Neuronal stem cell (in vitro differentiated cells): ENCODE data around the gene SEMA3G.

Experiments
- DNase-seq: peaks from one replicate; pipeline ENCODE4 v3.0.0-alpha.2; 2013; ENCODE audit warnings: low spot score
- H2AFZ ChIP-seq: one replicate; pipeline ENCODE4 v1.6.1; 2013; ENCODE audit warnings: mild to moderate bottlenecking, low read length, inconsistent platforms
- H2AK5ac ChIP-seq: 2 replicates; pipeline ENCODE4 v1.6.1; 2013; ENCODE audit warnings: low read depth, mild to moderate bottlenecking, inconsistent platforms, low read length, moderate library complexity, mixed read lengths
- H2BK120ac ChIP-seq: 2 replicates; pipeline ENCODE4 v1.6.1; 2013; ENCODE audit warnings: low read depth, mild to moderate bottlenecking, inconsistent platforms, low read length, moderate library complexity, mixed read lengths
- H2BK12ac ChIP-seq: one replicate; pipeline ENCODE4 v1.6.1; 2013; ENCODE audit warnings: low read length, inconsistent platforms
- H2BK15ac ChIP-seq: 2 replicates; pipeline ENCODE4 v1.6.1; 2013; ENCODE audit warnings: mild to moderate bottlenecking, low read length, inconsistent platforms, mixed read lengths
- H2BK5ac ChIP-seq: one replicate; pipeline ENCODE4 v1.6.1; 2013; ENCODE audit warnings: inconsistent platforms, mild to moderate bottlenecking, low read length, moderate library complexity
- H3K14ac ChIP-seq: one replicate; pipeline ENCODE4 v1.6.1; 2013; ENCODE audit warnings: low read length, inconsistent platforms
- H3K18ac ChIP-seq: 2 replicates; pipeline ENCODE4 v1.6.1; 2013; ENCODE audit warnings: low read length, inconsistent platforms
- H3K23ac ChIP-seq: 2 replicates; pipeline ENCODE4 v1.6.1; 2013; ENCODE audit warnings: low read depth, mild to moderate bottlenecking, mixed read lengths, low read length, inconsistent platforms; ENCODE audit not compliant: poor library complexity
- H3K27ac ChIP-seq: replicated peaks from 3 replicates; pipeline ENCODE4 v1.5.1; 2013; ENCODE audit warnings: low read length, inconsistent platforms
- H3K27me3 ChIP-seq, 3 experiments: 2 replicates each; pipeline ENCODE4 v1.6.1; 2013; ENCODE audit warnings: low read length in 3 of 3, mild to moderate bottlenecking in 2 of 3, inconsistent platforms in 1 of 3, low read depth in 1 of 3, mixed read lengths in 1 of 3, moderate library complexity in 1 of 3; ENCODE audit not compliant: control insufficient read depth in 3 of 3, insufficient read depth in 3 of 3
- H3K36me3 ChIP-seq, 2 donors: replicated peaks in 1 of 2; 2 replicates each; pipeline ENCODE4 v1.6.1; 2013; ENCODE audit warnings: low read length in 2 of 2; ENCODE audit not compliant: control insufficient read depth in 2 of 2, insufficient read depth in 2 of 2
- H3K4ac ChIP-seq: 2 replicates; pipeline ENCODE4 v1.6.1; 2013; ENCODE audit warnings: inconsistent platforms, mild to moderate bottlenecking, low read length, moderate library complexity
- H3K4me1 ChIP-seq, 2 donors: 1 replicate in 1 of 2; 2 replicates in 1 of 2; pipeline ENCODE4 v1.6.1; 2013; ENCODE audit warnings: low read length in 2 of 2, low read depth in 1 of 2; ENCODE audit not compliant: control insufficient read depth in 2 of 2, insufficient read depth in 1 of 2
- H3K4me2 ChIP-seq: one replicate; pipeline ENCODE4 v1.6.1; 2013; ENCODE audit warnings: mild to moderate bottlenecking, low read length, inconsistent platforms; ENCODE audit not compliant: insufficient read depth, poor library complexity, severe bottlenecking
- H3K4me3 ChIP-seq, 2 donors: 2 replicates each; pipeline ENCODE4 v1.5.1; 2013; ENCODE audit warnings: low read length in 2 of 2, mild to moderate bottlenecking in 2 of 2, inconsistent platforms in 1 of 2, moderate library complexity in 1 of 2
- H3K79me1 ChIP-seq: one replicate; pipeline ENCODE4 v1.6.1; 2013; ENCODE audit warnings: low read depth, mild to moderate bottlenecking, inconsistent platforms, low read length, moderate library complexity
- H3K9ac ChIP-seq: one replicate; pipeline ENCODE4 v1.6.1; 2013; ENCODE audit warnings: mild to moderate bottlenecking, low read depth, low read length, inconsistent platforms; ENCODE audit not compliant: poor library complexity
- H3K9me3 ChIP-seq, 2 donors: replicated peaks in 1 of 2; 2 replicates each; pipeline versions ENCODE3 to v1.6.1; 2013; ENCODE audit warnings: low read length in 2 of 2, mild to moderate bottlenecking in 2 of 2, inconsistent platforms in 1 of 2, low read depth in 1 of 2, mixed read lengths in 1 of 2, moderate library complexity in 1 of 2; ENCODE audit not compliant: control insufficient read depth in 2 of 2, insufficient read depth in 1 of 2
- H4K8ac ChIP-seq: one replicate; pipeline ENCODE4 v1.6.1; 2013; ENCODE audit warnings: low read depth, mild to moderate bottlenecking, inconsistent platforms, low read length, moderate library complexity
- H4K91ac ChIP-seq: one replicate; pipeline ENCODE4 v1.6.1; 2013; ENCODE audit warnings: low read length, low read depth, mild to moderate bottlenecking, inconsistent platforms; ENCODE audit not compliant: poor library complexity
- WGBS, 2 donors: extraction: QIAGEN DNeasy Blood & Tissue Kit; methylation state at CpG; one replicate each; pipeline ENCODE4 v1.1.7; 2013; ENCODE audit warnings: missing lambda C conversion rate in 2 of 2, mixed read lengths in 1 of 2; ENCODE audit not compliant: insufficient read length in 2 of 2, insufficient replicate concordance in 1 of 2; ENCODE audit errors: extremely low coverage in 2 of 2; 5-methylcytosine and 5-hydroxymethylcytosine counted together

The SEMA3G gene

GRCh38 chr3:52387481-52387880 is 57.4 kb downstream of the SEMA3G start:
- H2BK120ac ChIP-seq: no peak overlapping the region
- H3K36me3 ChIP-seq: no peaks in the 10 kb centered on the region
- no peak overlapping the region for H4K91ac ChIP-seq
- no peak overlapping the region for H3K4ac ChIP-seq
- peaks cover 0 to 4% of the 10 kb centered on the region in 2 donors for H3K4me1 ChIP-seq
- WGBS, 2 donors: no CpG with 5 or more reads among the region's 2 CpGs
- peak overlapping the region; percentile 52 for H2AK5ac ChIP-seq
- no peaks in the 10 kb centered on the region for H3K9me3 ChIP-seq
- no peak overlapping the region for H4K8ac ChIP-seq
- no peak overlapping the region for H3K18ac ChIP-seq
- H3K23ac ChIP-seq: no peak overlapping the region
- H3K27ac ChIP-seq: no peak overlapping the region
- H3K4me2 ChIP-seq: no peak overlapping the region
- H3K4me3 ChIP-seq: no peak overlapping the region
- H2BK5ac ChIP-seq: no peak overlapping the region
- no peak overlapping the region for H2BK15ac ChIP-seq
- DNase-seq: no peak
- peak overlapping the region; percentile 41 for H2BK12ac ChIP-seq
- H3K79me1 ChIP-seq: peaks cover 7% of the 10 kb centered on the region
- no peaks in the 10 kb centered on the region for H3K27me3 ChIP-seq
- no peak overlapping the region for H2AFZ ChIP-seq
- H3K9ac ChIP-seq: no peak overlapping the region
- H3K14ac ChIP-seq: peak overlapping the region; percentile 38

- Histone ChIP-seq H2AK5ac (peak overlapping the region; percentile 64), H3K4me1 (peaks cover 0 to 2% of the 10 kb centered on the region in 2 donors), H2BK15ac (peak overlapping the region; percentile 14), H3K9ac (no peak overlapping the region), H3K23ac (peak overlapping the region; percentile 80), H3K27ac (no peak overlapping the region), H3K79me1 (peaks cover 7% of the 10 kb centered on the region), H3K18ac (peak overlapping the region; percentile 12), H3K36me3 (no peaks in the 10 kb centered on the region), H2BK120ac (no peak overlapping the region), H3K4me2 (no peak overlapping the region), H3K14ac (no peak overlapping the region), H3K27me3 (no peaks in the 10 kb centered on the region), H4K91ac (no peak overlapping the region), H3K4ac (no peak overlapping the region), H3K9me3 (no peaks in the 10 kb centered on the region), H2BK5ac (no peak overlapping the region), H2BK12ac (no peak overlapping the region), H4K8ac (no peak overlapping the region), H2AFZ (peak overlapping the region; percentile 61), H3K4me3 (no peak overlapping the region)
- peak; percentile 66 for DNase-seq
- WGBS, 2 donors: no CpG with 5 or more reads among the region's 10 CpGs
These were observed 59.7 kb downstream of the SEMA3G start for GRCh38 chr3:52385157-52385556.

GRCh38 chr3:52384019-52384761 is 60.7 kb downstream of the SEMA3G start:
- H3K4me2 ChIP-seq: no peak overlapping the region

GRCh38 chr3:52383446-52383845 is 61.5 kb downstream of the SEMA3G start:
- H3K9ac ChIP-seq: peak overlapping the region; percentile 38
- H3K9me3 ChIP-seq: no peaks in the 10 kb centered on the region
- no peak overlapping the region for H2BK12ac ChIP-seq
- peak overlapping the region; percentile 82 for H3K23ac ChIP-seq
- no peak overlapping the region for H3K4me2 ChIP-seq
- H3K4me3 ChIP-seq: no peak overlapping the region
- no peaks in the 10 kb centered on the region for H3K36me3 ChIP-seq
- H2BK5ac ChIP-seq: no peak overlapping the region
- peak overlapping the region; percentile 77 for H4K8ac ChIP-seq
- H3K79me1 ChIP-seq: peaks cover 7% of the 10 kb centered on the region
- no peak overlapping the region for H2BK120ac ChIP-seq
- no peak for DNase-seq
- no CpG with 5 or more reads among the region's 14 CpGs for WGBS, 2 donors
- peaks cover 0 to 2% of the 10 kb centered on the region in 2 donors for H3K4me1 ChIP-seq
- H2AFZ ChIP-seq: no peak overlapping the region
- no peaks in the 10 kb centered on the region for H3K27me3 ChIP-seq
- H3K4ac ChIP-seq: peak overlapping the region; percentile 41
- no peak overlapping the region for H3K27ac ChIP-seq
- peak overlapping the region; percentile 25 for H4K91ac ChIP-seq
- H3K18ac ChIP-seq: peak overlapping the region; percentile 41
- H2AK5ac ChIP-seq: no peak overlapping the region
- H3K14ac ChIP-seq: peak overlapping the region; percentile 95
- H2BK15ac ChIP-seq: peak overlapping the region; percentile 70

More at GRCh38 chr3:52384019-52384761, 60.7 kb downstream of the SEMA3G start:
- Histone ChIP-seq H4K8ac (peak overlapping the region; percentile 32), H3K36me3 (no peaks in the 10 kb centered on the region), H3K9me3 (no peaks in the 10 kb centered on the region), H3K4me1 (peaks cover 0 to 2% of the 10 kb centered on the region in 2 donors), H3K4ac (no peak overlapping the region), H2BK15ac (peak overlapping the region; percentile 14), H3K9ac (no peak overlapping the region), H3K27me3 (no peaks in the 10 kb centered on the region), H2BK120ac (no peak overlapping the region), H3K27ac (no peak overlapping the region), H3K79me1 (peaks cover 7% of the 10 kb centered on the region), H3K4me3 (no peak overlapping the region), H3K23ac (peak overlapping the region; percentile 51), H2AFZ (no peak overlapping the region), H2BK5ac (no peak overlapping the region), H2BK12ac (no peak overlapping the region), H4K91ac (no peak overlapping the region), H3K18ac (no peak overlapping the region), H3K14ac (no peak overlapping the region), H2AK5ac (peak overlapping the region; percentile 64)
- DNase-seq: no peak
- WGBS, 2 donors: no CpG with 5 or more reads among the region's 9 CpGs
